K562 (cell line): Measurements from ENCODE around the gene NDUFAF5. TPM values are rescaled to one million over a fixed set of nuclear protein-coding genes. Genes with fewer than 3 reads are reported as not detected.

Source experiments
- ATAC-seq: fragments of 200-7000 bp; cut with Tn5 transposase; 3 replicates; pipeline ENCODE4 v1.9.1; 2020; ENCODE audit warnings: moderate library complexity
- BruUV-seq: library from RNA; stranded (reverse); fragments of 400-500 nt; replicated peaks from 2 replicates; lab custom pipeline; 2021; lab: Mats Ljungman, UMichigan
- CTCF ChIA-PET: fragments of 300-600 bp; formaldehyde crosslinking; extraction: SDS; loops from one replicate; lab custom pipeline; 2021; ENCODE audit warnings: low intra/inter-chr PET ratio; lab: Yijun Ruan, JAX
- POLR2A ChIA-PET: fragments of 300-600, 350-650 bp; sonication (Branson Sonifier 250); formaldehyde crosslinking; extraction: SDS; loops from one replicate; lab custom pipeline; 2021; ENCODE audit warnings: antibody characterized with exemption, inconsistent platforms; lab: Yijun Ruan, JAX
- DNase-seq, 4 experiments: peaks; one replicate each; pipeline versions ENCODE4 v3.0.0 to v3.0.0-alpha.2; 2011 to 2018; ENCODE audit warnings: low spot score in 3 of 4, mixed read lengths in 3 of 4; ENCODE audit errors: extremely low read depth in 1 of 4
- FAIRE-seq: peaks from 2 replicates; lab custom pipeline; 2011; peaks lifted over from hg19 to GRCh38; lab: Jason Lieb, UNC
- H2AFZ ChIP-seq: 2 replicates; pipeline ENCODE4 v1.6.0; 2011; ENCODE audit warnings: low read depth, low read length, control low read depth, inconsistent platforms
- H3K27ac ChIP-seq: fragments of 200-600 bp; 3 replicates; pipeline ENCODE4 v1.8.0; 2011; ENCODE audit warnings: low read depth, mild to moderate bottlenecking, control low read depth, inconsistent platforms, low read length, moderate library complexity, mixed read lengths; ENCODE audit errors: extremely low read depth
- H3K27me3 ChIP-seq, 2 experiments: fragments of 300-600 bp in 1 of 2; 2 replicates in 1 of 2; 3 replicates in 1 of 2; pipeline versions ENCODE4 v1.6.0 to v1.8.0; 2011; ENCODE audit warnings: inconsistent platforms in 2 of 2, low read length in 2 of 2, mild to moderate bottlenecking in 1 of 2, mixed read lengths in 1 of 2, moderate library complexity in 1 of 2; ENCODE audit not compliant: control insufficient read depth in 2 of 2, insufficient read depth in 2 of 2
- H3K36me3 ChIP-seq: fragments of 300-600 bp; 3 replicates; pipeline ENCODE4 v1.8.0; 2011; ENCODE audit warnings: mild to moderate bottlenecking, low read length, inconsistent platforms; ENCODE audit not compliant: control insufficient read depth, insufficient read depth
- H3K4me1 ChIP-seq, 2 experiments: fragments of 200-600 bp in 1 of 2; replicated peaks in 1 of 2; 2 replicates in 1 of 2; 3 replicates in 1 of 2; pipeline versions ENCODE4 v1.5.1 to v1.8.0; 2011; ENCODE audit warnings: inconsistent platforms in 2 of 2, low read length in 2 of 2, mild to moderate bottlenecking in 1 of 2, mixed read lengths in 1 of 2, moderate library complexity in 1 of 2; ENCODE audit not compliant: control insufficient read depth in 2 of 2, insufficient read depth in 2 of 2
- H3K4me2 ChIP-seq: 2 replicates; pipeline ENCODE4 v1.6.1; 2011; ENCODE audit warnings: low read length, control low read depth, inconsistent platforms, mixed read lengths; ENCODE audit not compliant: insufficient read depth
- H3K4me3 ChIP-seq: fragments of 200-600 bp; sonication (generic), shearing (Covaris generic); 2 replicates; pipeline ENCODE4 v1.5.1; 2016; ENCODE audit warnings: control low read depth, inconsistent platforms
- H3K79me2 ChIP-seq: fragments of 200-600 bp; 3 replicates; pipeline ENCODE4 v1.8.0; 2011; ENCODE audit warnings: low read length, inconsistent platforms; ENCODE audit not compliant: control insufficient read depth, insufficient read depth
- H3K9ac ChIP-seq, 2 experiments: 2 replicates each; pipeline versions ENCODE4 v1.6.0 to v1.6.1; 2011; ENCODE audit warnings: low read depth in 2 of 2, low read length in 2 of 2, control low read depth in 1 of 2, inconsistent platforms in 1 of 2, mild to moderate bottlenecking in 1 of 2, mixed read lengths in 1 of 2; ENCODE audit not compliant: insufficient read depth in 1 of 2
- H3K9me1 ChIP-seq: one replicate; pipeline ENCODE4 v1.6.0; 2011; ENCODE audit warnings: inconsistent platforms, mild to moderate bottlenecking, low read length, moderate library complexity; ENCODE audit not compliant: control insufficient read depth, insufficient read depth
- H3K9me3 ChIP-seq: replicated peaks from 2 replicates; pipeline ENCODE4 v1.5.1; 2011; ENCODE audit warnings: low read depth, low read length, inconsistent platforms; ENCODE audit not compliant: control insufficient read depth, insufficient read depth
- H4K20me1 ChIP-seq: replicated peaks from 2 replicates; pipeline ENCODE4 v1.6.1; 2011; ENCODE audit warnings: low read length, inconsistent platforms, mixed read lengths; ENCODE audit not compliant: control insufficient read depth, insufficient read depth
- FOSL1 ChIP-seq: fragments of 200-800 bp; sonication (Bioruptor generic); conservative IDR thresholded peaks from 2 replicates; pipeline ENCODE4 v1.6.1; 2016; ENCODE audit warnings: missing genetic modification characterization, missing compliant biosample characterization
- ZNF318 ChIP-seq, 2 experiments: fragments of 450-650 bp; IDR thresholded peaks; 2 replicates each; pipeline ENCODE4 v1.6.1; 2016; ENCODE audit warnings: mild to moderate bottlenecking in 2 of 2, borderline replicate concordance in 1 of 2, low read depth in 1 of 2, moderate library complexity in 1 of 2
- WGBS: fragments of 100-300 bp; shearing (Covaris generic); methylation state at CpG from one replicate; pipeline ENCODE4 v1.1.6; 2016; ENCODE audit warnings: low coverage, mixed read lengths; ENCODE audit not compliant: insufficient coverage; ENCODE audit errors: missing lambda C conversion rate; 5-methylcytosine and 5-hydroxymethylcytosine counted together
- in situ Hi-C: fragments of 300-500 bp; cut with MboI; formaldehyde crosslinking; loops from 4 replicates; pipeline ENCODE4 v1.15.0; 2018; ENCODE audit warnings: inconsistent platforms, mixed read lengths
- intact Hi-C: fragments of 100-400 bp; cut with micrococcal nuclease; formaldehyde crosslinking; loops from 2 replicates; pipeline ENCODE4 v1.14.2; 2022
- polyA plus RNA-seq, 8 experiments: library from polyadenylated mRNA; depleted of rRNA in 4 of 8; stranded (reverse) in 5 of 8; unstranded in 3 of 8; fragments of >200 nt; fragmentation: Nextera tagmentation in 2 of 8; fragmentation: Illumina TruSeq in 1 of 8; extraction: Ambion mirVana in 2 of 8; extraction: Trizol in 1 of 8; gene quantifications; 2 replicates each; pipeline versions ENCODE4 v1.2.1 to v1.2.3, GENCODE V29; 2011 to 2014; ENCODE audit warnings: inconsistent platforms in 1 of 8, missing spikeins in 1 of 8
- total RNA-seq, 7 experiments: library from RNA; depleted of rRNA in 6 of 7; stranded (reverse); fragments of >200 nt in 6 of 7; fragmentation: Illumina TruSeq in 2 of 7; extraction: Trizol in 2 of 7; gene quantifications; 2 replicates each; pipeline versions ENCODE4 v1.2.1 to v1.2.3, GENCODE V29; 2011 to 2021; ENCODE audit warnings: low replicate concordance in 1 of 7

Gene NDUFAF5
- total and polyA plus RNA-seq, 9 of the 15 experiments (the other 6 are each of a cell fraction or from before 2014, with no cell fraction given), result 17.2 to 33.1 (median 27.3) TPM

GRCh38 chr20:13777171-13777601 is 7.6 kb upstream of the NDUFAF5 start:
- FAIRE-seq, result no peak
- Histone ChIP-seq H3K9me1 (no peaks in the 10 kb centered on the region), H3K79me2 (peaks cover 50% of the 10 kb centered on the region), H3K27me3 (no peaks in the 10 kb centered on the region), H2AFZ (no peak overlapping the region), H3K27ac (no peak overlapping the region), H3K4me3 (no peak overlapping the region), H4K20me1 (no peaks in the 10 kb centered on the region), H3K9ac (no peak overlapping the region), H3K9me3 (no peaks in the 10 kb centered on the region), H3K4me2 (no peak overlapping the region), H3K4me1 (no peaks in the 10 kb centered on the region; a peak in 1 of 5 replicates), H3K36me3 (peaks cover 89% of the 10 kb centered on the region)
- WGBS, result 51% methylated on average over 4 of the region's 4 CpGs
- intact Hi-C loops (no loop called here), in situ Hi-C loops (no loop called here)
- DNase-seq, result no peak
- ChIA-PET POLR2A (no interaction called here), CTCF (no interaction called here)
- no peak for ATAC-seq
- TF ChIP-seq ZNF318 (IDR thresholded peaks at IDR 0.05; ENCODE audit: borderline replicate concordance in 1 of 2, low read depth in 1 of 2), result no peak
- TF ChIP-seq FOSL1, result peak; percentile 52
- BruUV-seq, result no TSS peak
